HPDE6-E6E7 (cell line): ENCODE results near the gene CEND1.
"Not testable (repeated sequence)": the region's sequence is repeated elsewhere in the genome, so short reads cannot be mapped to it uniquely, and the experiment has no call there.

Source experiments
- DNase-seq: peaks from one replicate; pipeline ENCODE4 v3.0.0; 2011; ENCODE audit warnings: missing footprints; ENCODE audit errors: extremely low spot score

CEND1 gene

GRCh38 chr11:763549-764321 lies 26.2 kb downstream of the CEND1 start:
- no peak for DNase-seq

GRCh38 chr11:763073-763463 lies 26.8 kb downstream of the CEND1 start:
- no peak for DNase-seq

GRCh38 chr11:762421-763072 lies 27.3 kb downstream of the CEND1 start:
- peak; percentile 96 for DNase-seq

- no peak for DNase-seq
Measured at GRCh38 chr11:761526-762108, 28.3 kb downstream of the CEND1 start.

GRCh38 chr11:760236-760635 lies 29.7 kb downstream of the CEND1 start:
- DNase-seq: no peak

GRCh38 chr11:749731-750130 lies 40.2 kb downstream of the CEND1 start:
- no peak for DNase-seq

GRCh38 chr11:748007-748359 lies 41.9 kb downstream of the CEND1 start:
- DNase-seq: no peak

- peak; percentile 88 for DNase-seq
Measured at GRCh38 chr11:747158-748006, 42.5 kb downstream of the CEND1 start, which contains the start of gene TALDO1. TSS of gene TALDO1 (plus strand) at chr11:747464. CDS start at chr11:747482, 18 bp downstream.

- DNase-seq: no peak
Measured at GRCh38 chr11:746289-747157, 43.4 kb downstream of the CEND1 start.

- no peak for DNase-seq
Measured at GRCh38 chr11:745428-745827, 44.5 kb downstream of the CEND1 start.

- DNase-seq: no peak
Measured at GRCh38 chr11:742571-743201, 47.2 kb downstream of the CEND1 start.

- no peak for DNase-seq
Measured at GRCh38 chr11:742156-742546, 47.7 kb downstream of the CEND1 start.

- not testable (repeated sequence) for DNase-seq
Measured at GRCh38 chr11:737899-738298, 52.0 kb downstream of the CEND1 start.

GRCh38 chr11:737366-737765 lies 52.5 kb downstream of the CEND1 start:
- DNase-seq: no peak
